Measurements from ENCODE around the gene TMEM170A. TPM values are rescaled to one million over a fixed set of nuclear protein-coding genes. Genes with fewer than 3 reads are reported as not detected.

The TMEM170A gene
- total RNA-seq, 1 experiment from 2014 or later: 45.6 TPM

DNA sequence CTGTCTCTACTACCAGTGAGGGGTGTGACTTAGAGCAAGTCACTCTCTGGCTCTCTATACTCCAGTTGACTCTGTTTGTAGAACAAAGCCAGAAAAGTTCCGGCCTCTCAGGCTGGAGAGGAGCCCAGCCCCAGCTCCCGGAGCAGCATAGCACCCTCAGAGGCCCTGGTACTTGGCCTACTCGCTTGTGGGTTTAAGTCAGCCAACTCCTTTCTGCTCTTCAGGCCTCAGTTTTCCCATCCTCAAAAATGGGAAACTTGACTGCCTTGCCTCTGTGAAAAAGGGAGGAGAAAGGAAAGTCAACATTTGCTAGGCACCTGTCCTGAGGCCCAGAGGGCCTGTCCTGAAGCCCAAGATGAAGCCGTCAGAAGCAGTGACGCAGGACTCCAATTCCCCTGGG lies 29.7 kb upstream of the TMEM170A start (continued):
- TF ChIP-seq, protein P1, sequence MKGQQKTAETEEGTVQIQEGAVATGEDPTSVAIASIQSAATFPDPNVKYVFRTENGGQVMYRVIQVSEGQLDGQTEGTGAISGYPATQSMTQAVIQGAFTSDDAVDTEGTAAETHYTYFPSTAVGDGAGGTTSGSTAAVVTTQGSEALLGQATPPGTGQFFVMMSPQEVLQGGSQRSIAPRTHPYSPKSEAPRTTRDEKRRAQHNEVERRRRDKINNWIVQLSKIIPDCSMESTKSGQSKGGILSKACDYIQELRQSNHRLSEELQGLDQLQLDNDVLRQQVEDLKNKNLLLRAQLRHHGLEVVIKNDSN (CRISPR knock-in tag; IDR thresholded peaks at IDR 0.05): no peak
- TF ChIP-seq SOX15 (CRISPR knock-in tag; IDR thresholded peaks at IDR 0.05) (no peak), ELF4 (CRISPR knock-in tag; IDR thresholded peaks at IDR 0.05; ENCODE audit: low read depth) (no peak)

- ChIA-PET POLR2A (interaction anchor here (1.1 kb wide), 1 partner anchor 26 kb away, joined by 3 read pairs; no protein-coding TSS in a partner anchor), CTCF (interaction anchor here (0.7 to 1.9 kb wide), 7 partner anchors 15 to 58 kb away, joined by 3 to 16 read pairs (median 4); no protein-coding TSS in a partner anchor)
- Mint-ChIP-seq H3K4me1 (peaks cover 19% of the 10 kb centered on the region), H3K27me3 (ENCODE audit: low read depth) (peaks cover 13% of the 10 kb centered on the region), H3K36me3 (peaks cover 8% of the 10 kb centered on the region), H3K27ac (no peak overlapping the region), H3K9me3 (no peaks in the 10 kb centered on the region), H3K4me3 (no peak overlapping the region)
- ATAC-seq (peak; percentile 27), DNase-seq (ENCODE audit: low spot score) (peak; percentile 39)
- no peak for TF ChIP-seq ZNF121 (CRISPR knock-in tag; IDR thresholded peaks at IDR 0.05)
- TF ChIP-seq ERG (CRISPR knock-in tag; IDR thresholded peaks at IDR 0.05): no peak
Measured at GRCh38 chr16:75491876-75492275, 27.4 kb upstream of the TMEM170A start.

DNA sequence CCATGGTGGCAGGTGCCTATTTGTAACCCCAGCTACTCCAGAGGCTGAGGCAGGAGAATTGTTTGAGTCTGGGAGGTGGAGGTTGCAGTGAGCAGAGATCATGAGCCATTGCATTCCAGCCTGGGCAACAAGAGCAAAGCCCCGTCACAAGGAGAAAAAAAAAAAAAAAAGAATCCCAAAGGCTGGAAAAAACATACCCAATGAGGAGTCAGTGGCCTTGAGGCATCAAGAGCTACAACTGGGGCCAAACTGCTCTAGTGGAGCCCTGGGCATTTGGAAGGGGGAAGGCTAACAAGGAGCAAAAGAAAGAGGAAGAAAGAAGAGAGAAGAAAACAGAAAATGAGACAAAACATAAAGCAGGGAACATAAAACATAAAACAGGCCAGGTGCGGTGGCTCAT lies 23.8 kb upstream of the TMEM170A start:
- CTCF ChIA-PET: interaction anchor here (1.0 kb wide), 1 partner anchor 25 kb away, joined by 3 read pairs; no protein-coding TSS in a partner anchor
- no peak overlapping the region for H3K27ac Mint-ChIP-seq
- H3K27me3 Mint-ChIP-seq (ENCODE audit: low read depth): no peaks in the 10 kb centered on the region
- no peaks in the 10 kb centered on the region for H3K9me3 Mint-ChIP-seq
- peaks cover 13% of the 10 kb centered on the region for H3K36me3 Mint-ChIP-seq
- DNase-seq (ENCODE audit: low spot score) (no peak), ATAC-seq (no peak)
- TF ChIP-seq CBFB (CRISPR knock-in tag; IDR thresholded peaks at IDR 0.05; ENCODE audit: low read depth): no peak
- no peak for TF ChIP-seq ZNF281 (CRISPR knock-in tag; IDR thresholded peaks at IDR 0.05)
- TF ChIP-seq, protein P2, sequence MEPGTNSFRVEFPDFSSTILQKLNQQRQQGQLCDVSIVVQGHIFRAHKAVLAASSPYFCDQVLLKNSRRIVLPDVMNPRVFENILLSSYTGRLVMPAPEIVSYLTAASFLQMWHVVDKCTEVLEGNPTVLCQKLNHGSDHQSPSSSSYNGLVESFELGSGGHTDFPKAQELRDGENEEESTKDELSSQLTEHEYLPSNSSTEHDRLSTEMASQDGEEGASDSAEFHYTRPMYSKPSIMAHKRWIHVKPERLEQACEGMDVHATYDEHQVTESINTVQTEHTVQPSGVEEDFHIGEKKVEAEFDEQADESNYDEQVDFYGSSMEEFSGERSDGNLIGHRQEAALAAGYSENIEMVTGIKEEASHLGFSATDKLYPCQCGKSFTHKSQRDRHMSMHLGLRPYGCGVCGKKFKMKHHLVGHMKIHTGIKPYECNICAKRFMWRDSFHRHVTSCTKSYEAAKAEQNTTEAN (CRISPR knock-in tag; IDR thresholded peaks at IDR 0.05): no peak
- no peak for TF ChIP-seq IRF1 (CRISPR knock-in tag; IDR thresholded peaks at IDR 0.05)
- no peak overlapping the region for H3K4me3 Mint-ChIP-seq
- peaks cover 16% of the 10 kb centered on the region for H3K4me1 Mint-ChIP-seq
- POLR2A ChIA-PET: no interaction called here

DNA sequence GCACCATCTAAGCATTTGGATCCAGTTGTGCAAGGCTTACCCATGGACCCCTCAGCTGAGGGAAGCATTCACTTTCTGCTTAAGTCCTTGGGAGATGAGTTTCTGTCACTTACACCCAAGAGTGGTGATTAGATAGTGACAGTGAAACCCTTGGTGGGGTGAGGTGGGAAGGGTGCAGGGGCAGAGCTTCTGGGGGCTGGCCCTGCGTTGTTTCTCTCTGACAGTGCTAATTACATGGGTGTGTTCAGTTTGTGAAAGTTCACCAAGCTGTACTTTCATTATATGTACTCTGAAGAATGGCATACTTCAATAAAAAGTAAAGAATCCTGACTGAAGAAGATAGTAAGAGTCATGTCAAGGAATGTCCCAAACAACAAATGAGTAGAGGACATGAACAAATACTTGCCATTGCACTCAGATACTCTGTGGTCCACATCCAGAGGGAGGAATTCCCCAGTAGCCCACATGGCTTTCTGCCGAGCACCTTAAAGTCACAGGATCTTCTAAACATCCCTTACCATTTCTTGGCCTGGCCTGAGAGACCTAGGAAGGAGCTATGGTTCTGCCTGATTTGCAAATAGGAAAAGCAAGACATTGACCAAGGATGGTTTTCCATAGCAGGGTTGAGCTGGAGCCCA lies 22.3 kb upstream of the TMEM170A start:
- Mint-ChIP-seq H3K4me1 (peaks cover 12% of the 10 kb centered on the region), H3K9me3 (no peaks in the 10 kb centered on the region), H3K27me3 (ENCODE audit: low read depth) (no peaks in the 10 kb centered on the region), H3K36me3 (peaks cover 13% of the 10 kb centered on the region), H3K27ac (peak overlapping the region; percentile 57), H3K4me3 (no peak overlapping the region)
- ATAC-seq: no peak
- DNase-seq (ENCODE audit: low spot score): no peak
- no peak for TF ChIP-seq SP1 (CRISPR knock-in tag; conservative IDR thresholded peaks at IDR 0.05)
- no peak for TF ChIP-seq ZNF138 (CRISPR knock-in tag; conservative IDR thresholded peaks at IDR 0.05)
- no peak for TF ChIP-seq ZNF416 (CRISPR knock-in tag; IDR thresholded peaks at IDR 0.05)
- ChIA-PET CTCF (interaction anchor here (1.1 to 1.4 kb wide), 2 partner anchors 22 to 30 kb away, joined by 4 to 6 read pairs; no protein-coding TSS in a partner anchor), POLR2A (interaction anchor here (0.6 to 0.7 kb wide), 2 partner anchors 17 to 81 kb away, joined by 4 to 8 read pairs; no protein-coding TSS in a partner anchor)

Data from WTC11 (cell line).